Measurements from ENCODE around the gene PJVK. TPM values are rescaled to one million over a fixed set of nuclear protein-coding genes. Genes with fewer than 3 reads are reported as not detected.

Gene PJVK
- total and polyA plus RNA-seq, 2 of the 13 experiments (the other 11 are each of a cell fraction or from before 2014, with no cell fraction given), result 1.2 to 2.6 TPM

DNA sequence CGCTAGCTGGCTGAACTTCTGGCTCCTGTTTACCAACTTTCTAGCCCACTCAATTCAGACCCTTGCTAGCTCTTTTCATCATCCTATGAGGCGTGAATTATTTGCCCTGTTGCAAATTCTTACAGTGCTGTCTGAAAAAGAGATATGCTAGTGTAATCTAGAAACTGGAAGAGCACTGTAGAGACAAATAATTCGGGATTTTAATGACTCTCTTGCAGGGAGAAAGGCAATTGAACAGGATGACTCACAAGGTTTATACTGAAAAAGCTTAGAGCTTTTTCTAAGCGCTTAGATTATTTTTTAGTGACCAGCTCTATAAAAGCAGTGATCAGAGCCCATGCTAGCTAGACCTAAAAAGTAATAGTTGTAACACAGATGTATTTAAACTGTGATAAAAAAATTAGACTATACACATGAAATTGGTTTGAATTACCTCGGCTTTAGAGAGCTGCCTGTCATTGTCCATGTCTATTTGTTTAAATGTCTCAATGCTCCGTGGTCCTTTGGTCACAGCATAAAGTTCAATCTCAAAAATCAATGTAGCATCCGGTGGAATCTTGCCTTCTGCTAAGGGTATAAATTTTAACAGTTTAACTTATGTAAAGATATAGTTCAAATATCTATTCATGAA is 18.2 kb downstream of the PJVK start (continued):
- TF ChIP-seq, protein P1, sequence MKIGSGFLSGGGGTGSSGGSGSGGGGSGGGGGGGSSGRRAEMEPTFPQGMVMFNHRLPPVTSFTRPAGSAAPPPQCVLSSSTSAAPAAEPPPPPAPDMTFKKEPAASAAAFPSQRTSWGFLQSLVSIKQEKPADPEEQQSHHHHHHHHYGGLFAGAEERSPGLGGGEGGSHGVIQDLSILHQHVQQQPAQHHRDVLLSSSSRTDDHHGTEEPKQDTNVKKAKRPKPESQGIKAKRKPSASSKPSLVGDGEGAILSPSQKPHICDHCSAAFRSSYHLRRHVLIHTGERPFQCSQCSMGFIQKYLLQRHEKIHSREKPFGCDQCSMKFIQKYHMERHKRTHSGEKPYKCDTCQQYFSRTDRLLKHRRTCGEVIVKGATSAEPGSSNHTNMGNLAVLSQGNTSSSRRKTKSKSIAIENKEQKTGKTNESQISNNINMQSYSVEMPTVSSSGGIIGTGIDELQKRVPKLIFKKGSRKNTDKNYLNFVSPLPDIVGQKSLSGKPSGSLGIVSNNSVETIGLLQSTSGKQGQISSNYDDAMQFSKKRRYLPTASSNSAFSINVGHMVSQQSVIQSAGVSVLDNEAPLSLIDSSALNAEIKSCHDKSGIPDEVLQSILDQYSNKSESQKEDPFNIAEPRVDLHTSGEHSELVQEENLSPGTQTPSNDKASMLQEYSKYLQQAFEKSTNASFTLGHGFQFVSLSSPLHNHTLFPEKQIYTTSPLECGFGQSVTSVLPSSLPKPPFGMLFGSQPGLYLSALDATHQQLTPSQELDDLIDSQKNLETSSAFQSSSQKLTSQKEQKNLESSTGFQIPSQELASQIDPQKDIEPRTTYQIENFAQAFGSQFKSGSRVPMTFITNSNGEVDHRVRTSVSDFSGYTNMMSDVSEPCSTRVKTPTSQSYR (CRISPR knock-in tag; IDR thresholded peaks at IDR 0.05; ENCODE audit: borderline replicate concordance), result peak; percentile 21; the same call in 1 of the 2 replicates
- TF ChIP-seq MBD4 (IDR thresholded peaks at IDR 0.05; ENCODE audit: borderline replicate concordance, low read length) (peak; percentile 55; the same call in 1 of the 2 replicates), ZNF24 (IDR thresholded peaks at IDR 0.05) (0 out of 2 replicates have a peak, but pooled peaks have one; percentile 8), ZSCAN29 (CRISPR knock-in tag; conservative IDR thresholded peaks at IDR 0.05) (peak; percentile 100), FOXO1 (CRISPR knock-in tag; IDR thresholded peaks at IDR 0.05) (peak; percentile 29; the same call in 1 of the 2 replicates), FOXK1 (CRISPR knock-in tag; IDR thresholded peaks at IDR 0.05; ENCODE audit: borderline replicate concordance, low read depth) (peak; percentile 21; the same call in 1 of the 2 replicates), ZNF230 (CRISPR knock-in tag; IDR thresholded peaks at IDR 0.05) (no peak), ZNF556 (CRISPR knock-in tag; IDR thresholded peaks at IDR 0.05; ENCODE audit: borderline replicate concordance) (no peak; the same call in 1 of the 2 replicates), RFXAP (CRISPR knock-in tag; IDR thresholded peaks at IDR 0.05; ENCODE audit: borderline replicate concordance) (0 out of 2 replicates have a peak, but pooled peaks have one; percentile 20), SALL2 (CRISPR knock-in tag; IDR thresholded peaks at IDR 0.05) (no peak), KDM3A (CRISPR knock-in tag; IDR thresholded peaks at IDR 0.05; ENCODE audit: low read depth) (0 out of 2 replicates have a peak, but pooled peaks have one; percentile 28), MATR3 (CRISPR knock-in tag; IDR thresholded peaks at IDR 0.05) (no peak), HDAC6 (IDR thresholded peaks at IDR 0.05; ENCODE audit: low read depth, low read length) (no peak), MIER3 (CRISPR knock-in tag; IDR thresholded peaks at IDR 0.05; ENCODE audit: borderline replicate concordance) (0 out of 2 replicates have a peak, but pooled peaks have one; percentile 67), FOXP1 (IDR thresholded peaks at IDR 0.05) (no peak), FOXP1 (CRISPR knock-in tag; IDR thresholded peaks at IDR 0.05) (peak; percentile 53; the same call in 1 of the 2 replicates), ISL2 (CRISPR knock-in tag; IDR thresholded peaks at IDR 0.05) (peak; percentile 51; the same call in 1 of the 2 replicates), ZKSCAN8 (CRISPR knock-in tag; IDR thresholded peaks at IDR 0.05; ENCODE audit: borderline replicate concordance) (peak; percentile 44; the same call in 1 of the 2 replicates), GATAD1 (CRISPR knock-in tag; IDR thresholded peaks at IDR 0.05) (0 out of 2 replicates have a peak, but pooled peaks have one; percentile 29), SOX13 (IDR thresholded peaks at IDR 0.05) (peak; percentile 48; the same call in 1 of the 2 replicates), SOX13 (CRISPR knock-in tag; conservative IDR thresholded peaks at IDR 0.05 in 1 of 2, IDR thresholded peaks at IDR 0.05 in 1 of 2) (peak in 1 of 2 experiments; percentile 76; a peak in 2 of 4 replicates), ZNF614 (CRISPR knock-in tag; IDR thresholded peaks at IDR 0.05; ENCODE audit: borderline replicate concordance) (0 out of 2 replicates have a peak, but pooled peaks have one; percentile 13), MTA1 (CRISPR knock-in tag; IDR thresholded peaks at IDR 0.05; ENCODE audit: borderline replicate concordance) (no peak)
- TF ChIP-seq, protein P2, sequence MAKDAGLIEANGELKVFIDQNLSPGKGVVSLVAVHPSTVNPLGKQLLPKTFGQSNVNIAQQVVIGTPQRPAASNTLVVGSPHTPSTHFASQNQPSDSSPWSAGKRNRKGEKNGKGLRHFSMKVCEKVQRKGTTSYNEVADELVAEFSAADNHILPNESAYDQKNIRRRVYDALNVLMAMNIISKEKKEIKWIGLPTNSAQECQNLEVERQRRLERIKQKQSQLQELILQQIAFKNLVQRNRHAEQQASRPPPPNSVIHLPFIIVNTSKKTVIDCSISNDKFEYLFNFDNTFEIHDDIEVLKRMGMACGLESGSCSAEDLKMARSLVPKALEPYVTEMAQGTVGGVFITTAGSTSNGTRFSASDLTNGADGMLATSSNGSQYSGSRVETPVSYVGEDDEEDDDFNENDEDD (CRISPR knock-in tag; IDR thresholded peaks at IDR 0.05; ENCODE audit: borderline replicate concordance), result no peak
- TF ChIP-seq, protein P3, sequence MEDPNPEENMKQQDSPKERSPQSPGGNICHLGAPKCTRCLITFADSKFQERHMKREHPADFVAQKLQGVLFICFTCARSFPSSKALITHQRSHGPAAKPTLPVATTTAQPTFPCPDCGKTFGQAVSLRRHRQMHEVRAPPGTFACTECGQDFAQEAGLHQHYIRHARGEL (CRISPR knock-in tag; IDR thresholded peaks at IDR 0.05), result no peak
- TF ChIP-seq, protein P4, sequence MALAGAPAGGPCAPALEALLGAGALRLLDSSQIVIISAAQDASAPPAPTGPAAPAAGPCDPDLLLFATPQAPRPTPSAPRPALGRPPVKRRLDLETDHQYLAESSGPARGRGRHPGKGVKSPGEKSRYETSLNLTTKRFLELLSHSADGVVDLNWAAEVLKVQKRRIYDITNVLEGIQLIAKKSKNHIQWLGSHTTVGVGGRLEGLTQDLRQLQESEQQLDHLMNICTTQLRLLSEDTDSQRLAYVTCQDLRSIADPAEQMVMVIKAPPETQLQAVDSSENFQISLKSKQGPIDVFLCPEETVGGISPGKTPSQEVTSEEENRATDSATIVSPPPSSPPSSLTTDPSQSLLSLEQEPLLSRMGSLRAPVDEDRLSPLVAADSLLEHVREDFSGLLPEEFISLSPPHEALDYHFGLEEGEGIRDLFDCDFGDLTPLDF (CRISPR knock-in tag; IDR thresholded peaks at IDR 0.05), result peak; percentile 35; the same call in 1 of the 2 replicates
